ENCODE results near the gene C19orf38.
"Not testable (repeated sequence)": the region's sequence is repeated elsewhere in the genome, so short reads cannot be mapped to it uniquely, and the experiment has no call there.

C19orf38 gene

GRCh38 chr19:10877608-10878007 is 29.4 kb downstream of the C19orf38 start:
- DNase-seq, result not testable (repeated sequence)

GRCh38 chr19:10878253-10878652 is 30.0 kb downstream of the C19orf38 start:
- DNase-seq, result no peak

GRCh38 chr19:10881403-10882107 is 33.3 kb downstream of the C19orf38 start:
- DNase-seq, result no peak

- DNase-seq, result no peak
Measured at GRCh38 chr19:10882108-10882457, 33.9 kb downstream of the C19orf38 start.

- DNase-seq, result peak; percentile 73
Measured at GRCh38 chr19:10884274-10884673, 36.1 kb downstream of the C19orf38 start.

GRCh38 chr19:10885201-10886169 is 37.3 kb downstream of the C19orf38 start:
- peak; percentile 33 for DNase-seq

- DNase-seq, result no peak
Measured at GRCh38 chr19:10887616-10888367, 39.6 kb downstream of the C19orf38 start.

GRCh38 chr19:10888421-10888866 is 40.2 kb downstream of the C19orf38 start:
- no peak for DNase-seq

- no peak for DNase-seq
Measured at GRCh38 chr19:10889880-10890279, 41.7 kb downstream of the C19orf38 start.

GRCh38 chr19:10891405-10892086 is 43.3 kb downstream of the C19orf38 start:
- DNase-seq, result no peak

- DNase-seq, result no peak
Measured at GRCh38 chr19:10892256-10892655, 44.0 kb downstream of the C19orf38 start.

GRCh38 chr19:10894911-10895213 is 46.6 kb downstream of the C19orf38 start:
- DNase-seq, result no peak

GRCh38 chr19:10895363-10895762 is 47.1 kb downstream of the C19orf38 start:
- DNase-seq, result no peak

- DNase-seq, result no peak
Measured at GRCh38 chr19:10895920-10896319, 47.7 kb downstream of the C19orf38 start.

- no peak for DNase-seq
Measured at GRCh38 chr19:10896851-10897526, 48.8 kb downstream of the C19orf38 start.

GRCh38 chr19:10898633-10899032 is 50.4 kb downstream of the C19orf38 start:
- DNase-seq, result no peak

GRCh38 chr19:10899151-10899653 is 51.0 kb downstream of the C19orf38 start:
- DNase-seq, result no peak

GRCh38 chr19:10907925-10908324 is 59.7 kb downstream of the C19orf38 start:
- DNase-seq, result no peak

- no peak for DNase-seq
Measured at GRCh38 chr19:10908380-10908960, 60.3 kb downstream of the C19orf38 start.

GRCh38 chr19:10911579-10912363 is 63.6 kb downstream of the C19orf38 start:
- no peak for DNase-seq

- no peak for DNase-seq
Measured at GRCh38 chr19:10912619-10913018, 64.4 kb downstream of the C19orf38 start.

Measured in fibroblast of skin of right biceps (primary cell).